ENCODE results near the gene ADIPOQ.
A peak's percentile ranks its signal among the peaks of the same experiment; 100 is the strongest.
"Not testable (repeated sequence)": the region's sequence is repeated elsewhere in the genome, so short reads cannot be mapped to it uniquely, and the experiment has no call there.

The ADIPOQ gene

GRCh38 chr3:186810336-186810996, 32.0 kb upstream of the ADIPOQ start:
- TF ChIP-seq, protein P1, sequence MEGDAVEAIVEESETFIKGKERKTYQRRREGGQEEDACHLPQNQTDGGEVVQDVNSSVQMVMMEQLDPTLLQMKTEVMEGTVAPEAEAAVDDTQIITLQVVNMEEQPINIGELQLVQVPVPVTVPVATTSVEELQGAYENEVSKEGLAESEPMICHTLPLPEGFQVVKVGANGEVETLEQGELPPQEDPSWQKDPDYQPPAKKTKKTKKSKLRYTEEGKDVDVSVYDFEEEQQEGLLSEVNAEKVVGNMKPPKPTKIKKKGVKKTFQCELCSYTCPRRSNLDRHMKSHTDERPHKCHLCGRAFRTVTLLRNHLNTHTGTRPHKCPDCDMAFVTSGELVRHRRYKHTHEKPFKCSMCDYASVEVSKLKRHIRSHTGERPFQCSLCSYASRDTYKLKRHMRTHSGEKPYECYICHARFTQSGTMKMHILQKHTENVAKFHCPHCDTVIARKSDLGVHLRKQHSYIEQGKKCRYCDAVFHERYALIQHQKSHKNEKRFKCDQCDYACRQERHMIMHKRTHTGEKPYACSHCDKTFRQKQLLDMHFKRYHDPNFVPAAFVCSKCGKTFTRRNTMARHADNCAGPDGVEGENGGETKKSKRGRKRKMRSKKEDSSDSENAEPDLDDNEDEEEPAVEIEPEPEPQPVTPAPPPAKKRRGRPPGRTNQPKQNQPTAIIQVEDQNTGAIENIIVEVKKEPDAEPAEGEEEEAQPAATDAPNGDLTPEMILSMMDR (conservative IDR thresholded peaks at IDR 0.05; ENCODE audit: low read length): no peak
- DNase-seq (ENCODE audit: low read depth): no peak
- no peak overlapping the region for H3K4me3 ChIP-seq (ENCODE audit: low read length)

GRCh38 chr3:186811313-186811712, 31.2 kb upstream of the ADIPOQ start:
- not testable (repeated sequence) for H3K4me3 ChIP-seq (ENCODE audit: low read length); DNase-seq (ENCODE audit: low read depth)

- TF ChIP-seq, protein P1 (conservative IDR thresholded peaks at IDR 0.05; ENCODE audit: low read length): no peak
- DNase-seq (ENCODE audit: low read depth): peak; percentile 47
- H3K4me3 ChIP-seq (ENCODE audit: low read length): no peak overlapping the region
Observed at GRCh38 chr3:186814100-186814499, 28.4 kb upstream of the ADIPOQ start.

GRCh38 chr3:186815435-186815834, 27.1 kb upstream of the ADIPOQ start:
- TF ChIP-seq, protein P1 (conservative IDR thresholded peaks at IDR 0.05; ENCODE audit: low read length): no peak
- DNase-seq (ENCODE audit: low read depth): peak; percentile 75
- no peak overlapping the region for H3K4me3 ChIP-seq (ENCODE audit: low read length)

GRCh38 chr3:186818516-186818915, 24.0 kb upstream of the ADIPOQ start:
- no peak overlapping the region for H3K4me3 ChIP-seq (ENCODE audit: low read length)
- no peak for DNase-seq (ENCODE audit: low read depth)
- TF ChIP-seq, protein P1 (conservative IDR thresholded peaks at IDR 0.05; ENCODE audit: low read length): no peak

DNA sequence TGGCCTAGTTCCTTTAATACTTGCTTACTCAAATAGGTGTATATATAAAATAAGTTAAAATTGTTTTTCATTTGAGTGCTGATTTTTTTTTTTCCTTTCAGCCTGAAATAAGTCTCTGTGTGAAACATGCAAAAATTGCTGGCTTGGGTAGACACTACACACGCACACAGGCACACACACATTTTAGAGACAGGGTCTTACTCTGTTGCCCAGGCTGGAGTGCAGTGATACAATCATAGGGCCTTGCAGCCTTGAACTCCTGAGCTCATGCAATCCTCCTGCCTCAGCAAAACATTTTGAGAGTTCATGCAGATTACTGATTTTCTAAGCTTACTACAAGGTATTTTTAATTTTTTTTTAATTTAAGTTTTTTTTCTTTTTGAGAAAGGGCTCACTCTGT, 23.6 kb upstream of the ADIPOQ start:
- no peak overlapping the region for H3K4me3 ChIP-seq (ENCODE audit: low read length)
- TF ChIP-seq, protein P1 (conservative IDR thresholded peaks at IDR 0.05; ENCODE audit: low read length): no peak
- DNase-seq (ENCODE audit: low read depth): no peak

DNA sequence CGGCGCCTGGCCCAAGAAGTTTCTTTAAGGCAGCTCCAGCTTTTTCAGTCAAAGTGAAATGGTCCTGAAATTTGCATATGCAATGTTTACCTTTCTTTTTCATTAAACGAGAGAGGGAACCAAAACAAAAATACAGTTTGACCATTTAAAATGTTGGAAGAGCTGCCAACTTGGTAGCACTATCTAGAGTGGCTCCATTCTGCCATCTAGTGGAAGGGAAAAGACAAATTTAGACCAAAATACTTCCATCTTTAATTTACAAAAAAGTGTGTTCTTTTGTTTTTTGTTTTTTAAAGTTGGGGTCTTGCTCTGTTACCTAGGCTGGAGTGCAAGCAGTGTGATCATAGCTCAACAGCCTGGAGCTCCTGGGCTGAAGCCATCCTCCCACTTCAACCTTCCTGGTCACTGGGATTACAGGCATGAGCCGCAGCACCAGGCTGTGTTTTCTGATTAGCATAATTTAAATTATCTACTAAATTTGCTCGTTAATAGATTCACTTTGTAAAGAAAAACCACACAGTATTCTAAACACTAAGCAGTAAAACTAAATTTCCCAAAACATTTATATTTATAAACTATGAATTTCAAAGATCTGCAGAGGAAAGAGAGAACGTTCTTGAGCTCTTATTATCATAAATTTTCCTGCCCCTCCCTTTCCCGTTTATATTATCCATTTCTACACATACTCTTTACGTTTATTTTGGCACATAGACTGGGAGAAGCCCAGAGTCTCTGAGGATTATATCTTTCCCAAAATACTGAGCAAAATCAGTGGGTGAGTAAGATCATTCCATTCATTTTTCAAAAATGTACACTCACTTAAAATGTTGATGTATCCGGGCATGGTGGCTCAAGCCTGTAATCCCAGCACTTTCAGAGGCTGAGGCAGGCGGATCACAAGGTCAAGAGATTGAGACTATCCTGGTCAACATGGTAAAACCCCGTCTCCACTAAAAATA, 20.8 kb upstream of the ADIPOQ start:
- TF ChIP-seq, protein P1 (conservative IDR thresholded peaks at IDR 0.05; ENCODE audit: low read length): peak; percentile 81
- peak; percentile 63 for DNase-seq (ENCODE audit: low read depth)
- H3K4me3 ChIP-seq (ENCODE audit: low read length): no peak overlapping the region

GRCh38 chr3:186822388-186822759, 20.1 kb upstream of the ADIPOQ start:
- H3K4me3 ChIP-seq (ENCODE audit: low read length): not testable (repeated sequence)

More at GRCh38 chr3:186822388-186822759, 20.1 kb upstream of the ADIPOQ start:
- DNase-seq (ENCODE audit: low read depth): not testable (repeated sequence)

All from AG10803 (cell line).